GM10248 (cell line): Measurements from ENCODE around the gene DPYD.

ENCODE experiments used
- CTCF ChIA-PET: fragments of 300-600 bp; sonication (Branson Sonifier 250); formaldehyde crosslinking; extraction: SDS; loops from one replicate; lab custom pipeline; 2021; ENCODE audit warnings: antibody characterized with exemption; lab: Yijun Ruan, JAX
- POLR2A ChIA-PET: fragments of 350-650 bp; sonication (Branson Sonifier 250); formaldehyde crosslinking; extraction: SDS; loops from one replicate; lab custom pipeline; 2020; ENCODE audit warnings: antibody characterized with exemption; lab: Yijun Ruan, JAX
- DNase-seq: peaks from one replicate; pipeline ENCODE4 v3.0.0; 2012; ENCODE audit errors: extremely low spot score
- TF ChIP-seq, protein P1 (sequence below): IDR thresholded peaks from 2 replicates; pipeline ENCODE4 v1.5.1; 2012; ENCODE audit warnings: mild to moderate bottlenecking, low read depth; ENCODE audit errors: extremely low read depth, missing control alignments, control extremely low read depth

The DPYD gene

DNA sequence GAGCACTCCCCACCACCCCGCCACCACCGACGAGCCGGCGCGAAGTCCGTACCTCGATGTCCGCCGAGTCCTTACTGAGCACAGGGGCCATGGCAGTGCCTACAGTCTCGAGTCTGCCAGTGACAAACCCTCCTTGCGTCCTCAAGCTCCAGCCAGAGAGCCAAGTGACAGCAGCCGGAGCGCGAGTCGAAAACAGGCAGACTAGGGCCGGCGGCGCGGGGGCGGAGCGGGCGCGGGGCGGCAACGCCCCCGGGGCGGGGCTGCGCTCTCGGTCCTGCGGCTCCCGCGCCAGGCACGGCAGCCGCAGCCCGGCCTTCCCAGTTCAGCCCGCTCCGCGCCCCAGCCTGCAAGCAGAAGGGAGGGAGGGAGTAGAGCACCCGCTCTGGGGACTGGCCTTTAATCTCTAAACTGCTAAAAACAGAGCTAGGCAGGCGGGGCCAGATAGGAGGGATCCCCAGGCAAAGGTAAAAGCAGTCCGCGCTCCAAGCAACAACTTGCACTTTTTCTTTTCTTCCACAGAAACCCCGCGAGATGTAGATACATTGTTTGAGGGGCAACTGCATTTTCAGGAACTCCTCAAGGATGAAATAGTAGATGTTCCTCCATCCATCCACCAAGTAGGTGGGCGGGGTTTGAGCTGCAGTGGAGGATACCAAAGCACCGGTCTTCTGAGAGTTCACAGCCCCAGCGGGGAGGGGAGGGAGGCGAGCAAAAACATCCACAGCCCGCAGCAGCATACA is at the start of gene DPYD:
TSS of gene DPYD (minus strand) at position 203 of the 740 bp plus-strand sequence. CDS start at position 91, 112 bp downstream.
- TF ChIP-seq, protein P1, sequence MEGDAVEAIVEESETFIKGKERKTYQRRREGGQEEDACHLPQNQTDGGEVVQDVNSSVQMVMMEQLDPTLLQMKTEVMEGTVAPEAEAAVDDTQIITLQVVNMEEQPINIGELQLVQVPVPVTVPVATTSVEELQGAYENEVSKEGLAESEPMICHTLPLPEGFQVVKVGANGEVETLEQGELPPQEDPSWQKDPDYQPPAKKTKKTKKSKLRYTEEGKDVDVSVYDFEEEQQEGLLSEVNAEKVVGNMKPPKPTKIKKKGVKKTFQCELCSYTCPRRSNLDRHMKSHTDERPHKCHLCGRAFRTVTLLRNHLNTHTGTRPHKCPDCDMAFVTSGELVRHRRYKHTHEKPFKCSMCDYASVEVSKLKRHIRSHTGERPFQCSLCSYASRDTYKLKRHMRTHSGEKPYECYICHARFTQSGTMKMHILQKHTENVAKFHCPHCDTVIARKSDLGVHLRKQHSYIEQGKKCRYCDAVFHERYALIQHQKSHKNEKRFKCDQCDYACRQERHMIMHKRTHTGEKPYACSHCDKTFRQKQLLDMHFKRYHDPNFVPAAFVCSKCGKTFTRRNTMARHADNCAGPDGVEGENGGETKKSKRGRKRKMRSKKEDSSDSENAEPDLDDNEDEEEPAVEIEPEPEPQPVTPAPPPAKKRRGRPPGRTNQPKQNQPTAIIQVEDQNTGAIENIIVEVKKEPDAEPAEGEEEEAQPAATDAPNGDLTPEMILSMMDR = no peak
- POLR2A ChIA-PET = no interaction called here
- DNase-seq = peak; percentile 87
- CTCF ChIA-PET = interaction anchor here (1.2 to 1.7 kb wide), 3 partner anchors 14 to 131 kb away, joined by 3 to 7 read pairs (median 3); no protein-coding TSS in a partner anchor

DNA sequence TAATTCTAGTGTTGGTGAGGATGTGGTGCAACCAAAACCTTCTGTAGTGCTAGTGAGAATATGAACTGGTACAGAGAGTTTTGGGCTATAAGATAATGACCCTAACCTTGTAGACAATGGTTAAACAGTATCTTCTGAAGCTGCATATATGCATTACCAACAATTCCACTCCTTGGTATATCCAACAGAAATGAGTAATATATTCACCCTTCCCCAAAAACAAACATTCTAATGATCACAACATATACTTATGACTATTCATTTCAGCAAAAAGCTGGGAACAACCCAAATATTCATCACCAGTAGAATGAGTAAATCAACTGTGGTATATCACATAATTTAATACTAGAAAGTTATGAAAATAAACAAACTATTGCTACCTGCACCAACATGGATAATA is 39.6 kb upstream of the DPYD start:
- CTCF ChIA-PET = no interaction called here
- no peak for DNase-seq
- TF ChIP-seq, protein P1 = no peak
- POLR2A ChIA-PET = no interaction called here

DNA sequence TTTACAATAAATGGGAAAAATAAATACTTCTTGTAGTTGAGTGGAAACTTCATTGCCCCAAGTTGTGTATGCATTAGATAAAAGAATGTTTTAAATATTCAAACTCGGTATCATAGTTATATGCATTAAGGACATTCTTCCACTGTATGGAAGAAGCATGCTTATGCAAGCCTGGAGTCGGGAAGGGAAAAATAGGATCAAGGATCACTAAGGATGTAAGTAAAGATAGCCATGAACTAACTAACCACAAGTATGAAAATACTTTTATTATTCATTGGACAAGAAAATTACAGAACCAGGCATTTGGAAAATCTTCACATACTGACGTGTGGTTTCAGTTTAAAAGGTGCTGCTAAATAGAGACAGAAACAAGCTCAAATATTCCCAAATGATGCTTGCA is 26.9 kb upstream of the DPYD start:
- DNase-seq = no peak
- TF ChIP-seq, protein P1 = no peak
- ChIA-PET CTCF (interaction anchor here (0.7 kb wide), 1 partner anchor 25 kb away, joined by 3 read pairs; no protein-coding TSS in a partner anchor), POLR2A (no interaction called here)

DNA sequence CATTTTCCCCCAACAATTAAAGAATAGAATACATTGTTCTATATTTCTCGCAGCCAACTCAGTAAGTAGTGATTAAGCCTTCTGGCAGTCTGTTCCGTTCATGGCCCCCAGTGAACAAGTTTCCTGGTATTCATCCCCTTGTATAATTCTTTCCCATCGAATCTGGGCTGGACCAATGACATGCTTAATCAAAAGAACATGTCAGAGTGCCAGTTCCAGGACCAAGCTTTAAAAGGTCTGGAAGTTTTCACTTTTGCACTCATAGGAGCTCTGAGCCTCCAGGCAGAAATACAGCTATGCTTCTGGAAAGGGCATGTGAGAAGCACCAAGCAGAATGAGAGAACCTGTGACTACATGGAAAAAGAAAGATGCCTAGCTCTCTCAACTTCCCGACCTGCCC is 22.5 kb upstream of the DPYD start:
- ChIA-PET CTCF (interaction anchor here (2.2 kb wide), 1 partner anchor 9 kb away, joined by 6 read pairs; no protein-coding TSS in a partner anchor), POLR2A (no interaction called here)
- TF ChIP-seq, protein P1 = no peak

DNA sequence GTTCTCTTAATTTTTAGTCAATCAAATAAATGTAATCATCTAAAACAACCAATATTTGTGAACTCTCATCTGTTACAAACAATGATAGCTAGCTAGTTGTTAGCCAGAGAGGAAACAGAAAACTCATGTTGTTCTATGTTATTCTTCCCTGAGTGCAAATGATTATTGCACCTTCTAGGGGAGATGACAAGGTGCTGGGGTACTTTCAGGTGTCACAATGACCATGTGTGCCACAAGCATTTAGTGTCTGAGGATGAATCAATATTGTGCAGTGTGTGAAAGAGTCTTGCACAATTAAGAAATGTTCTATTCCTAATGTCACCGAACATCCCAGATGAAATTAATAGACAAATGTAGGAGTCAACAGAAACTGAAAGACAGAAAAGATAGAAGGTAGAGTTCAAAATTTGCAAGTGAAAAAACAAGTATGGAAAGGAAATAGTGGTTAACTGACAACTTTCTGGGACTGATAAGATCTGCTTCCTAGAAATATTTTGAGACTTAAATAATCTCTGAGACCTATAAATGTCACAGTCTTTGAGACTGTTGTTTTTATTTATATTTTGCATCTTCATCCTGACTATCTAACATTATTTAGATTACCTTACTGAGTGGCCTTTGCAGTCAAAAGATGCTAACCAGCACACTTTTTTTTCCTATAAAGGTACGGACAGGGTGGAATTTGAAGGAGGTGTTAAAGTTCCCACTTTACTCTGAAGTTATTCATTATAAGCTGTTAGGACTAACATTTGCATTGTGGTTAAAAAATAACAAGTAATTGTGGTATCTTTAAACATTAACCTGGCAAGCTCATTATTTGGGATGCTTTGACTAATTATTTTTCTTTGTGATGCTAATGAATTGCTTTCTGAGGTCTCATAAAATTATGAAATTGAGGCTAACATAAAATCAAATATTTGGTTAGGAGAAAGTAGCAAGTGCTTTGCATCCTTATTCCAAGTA is 21.6 kb upstream of the DPYD start:
- POLR2A ChIA-PET = no interaction called here
- TF ChIP-seq, protein P1 = no peak
- CTCF ChIA-PET = interaction anchor here (2.2 kb wide), 1 partner anchor 8 kb away, joined by 6 read pairs; no protein-coding TSS in a partner anchor
- no peak for DNase-seq

More for the DNA sequence above, 22.5 kb upstream of the DPYD start:
- no peak for DNase-seq

DNA sequence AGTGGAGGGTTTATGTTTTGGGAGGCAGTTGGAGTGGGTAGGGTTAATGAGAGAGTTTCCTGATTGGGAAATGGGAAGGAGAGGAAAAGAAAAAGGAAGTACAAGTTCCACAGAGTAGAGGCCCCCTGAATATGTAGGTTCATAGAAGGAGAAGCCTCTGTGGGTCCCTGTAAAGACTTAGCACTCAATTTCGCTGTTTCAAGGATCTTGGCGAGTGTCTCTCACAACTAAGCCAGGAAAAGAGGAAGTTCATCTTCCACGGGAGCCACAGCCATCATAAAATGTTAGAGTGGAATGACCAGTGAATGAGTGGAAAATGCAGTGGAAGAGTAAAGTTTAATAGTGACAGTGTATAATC is 17.4 kb upstream of the DPYD start:
- POLR2A ChIA-PET = no interaction called here
- DNase-seq = no peak
- CTCF ChIA-PET = no interaction called here
- TF ChIP-seq, protein P1 = no peak
